Activated naive CD4-positive, alpha-beta T cell treated with Interleukin-2 at 50 U/mL for 16 hours (primary cell): Measurements from ENCODE around the gene ITGA3.

Source experiments
- DNase-seq: peaks from one replicate; pipeline ENCODE4 v3.0.0-alpha.2; 2020

The ITGA3 gene

GRCh38 chr17:50075446-50076032, 19.6 kb downstream of the ITGA3 start:
- no peak for DNase-seq

GRCh38 chr17:50076221-50076590, 20.3 kb downstream of the ITGA3 start:
- DNase-seq, result no peak

GRCh38 chr17:50076591-50077235, 20.8 kb downstream of the ITGA3 start:
- DNase-seq, result no peak

GRCh38 chr17:50078430-50078829, 22.5 kb downstream of the ITGA3 start:
- no peak for DNase-seq

GRCh38 chr17:50079334-50080095, 23.6 kb downstream of the ITGA3 start:
- peak; percentile 26 for DNase-seq

- DNase-seq, result no peak
Measured at GRCh38 chr17:50080096-50080480, 24.2 kb downstream of the ITGA3 start.

GRCh38 chr17:50080827-50081226, 24.9 kb downstream of the ITGA3 start:
- no peak for DNase-seq

- DNase-seq, result no peak
Measured at GRCh38 chr17:50081757-50082156, 25.8 kb downstream of the ITGA3 start.

GRCh38 chr17:50087246-50087911, 31.5 kb downstream of the ITGA3 start:
- peak; percentile 78 for DNase-seq

- no peak for DNase-seq
Measured at GRCh38 chr17:50087912-50088405, 32.0 kb downstream of the ITGA3 start.

- no peak for DNase-seq
Measured at GRCh38 chr17:50088952-50089825, 33.3 kb downstream of the ITGA3 start.

GRCh38 chr17:50090071-50090470, 34.2 kb downstream of the ITGA3 start:
- DNase-seq, result no peak

- DNase-seq, result no peak
Measured at GRCh38 chr17:50090971-50091917, 35.3 kb downstream of the ITGA3 start.

- no peak for DNase-seq
Measured at GRCh38 chr17:50091918-50092285, 36.0 kb downstream of the ITGA3 start.

- no peak for DNase-seq
Measured at GRCh38 chr17:50093246-50093645, 37.3 kb downstream of the ITGA3 start.

GRCh38 chr17:50093807-50094206, 37.9 kb downstream of the ITGA3 start:
- DNase-seq, result no peak

GRCh38 chr17:50094243-50094752, 38.4 kb downstream of the ITGA3 start:
- DNase-seq, result peak; percentile 93

- peak; percentile 97 for DNase-seq
Measured at GRCh38 chr17:50094753-50095619, 39.1 kb downstream of the ITGA3 start, which contains the start of gene PDK2. PDK2 (plus strand) TSS chr17:50095351; CDS start chr17:50095436, 85 bp downstream.

GRCh38 chr17:50095626-50096037, 39.7 kb downstream of the ITGA3 start:
- no peak for DNase-seq

- DNase-seq, result no peak
Measured at GRCh38 chr17:50096092-50096491, 40.2 kb downstream of the ITGA3 start.
